ENCODE data around the gene ADGRB2.

ADGRB2 gene

DNA sequence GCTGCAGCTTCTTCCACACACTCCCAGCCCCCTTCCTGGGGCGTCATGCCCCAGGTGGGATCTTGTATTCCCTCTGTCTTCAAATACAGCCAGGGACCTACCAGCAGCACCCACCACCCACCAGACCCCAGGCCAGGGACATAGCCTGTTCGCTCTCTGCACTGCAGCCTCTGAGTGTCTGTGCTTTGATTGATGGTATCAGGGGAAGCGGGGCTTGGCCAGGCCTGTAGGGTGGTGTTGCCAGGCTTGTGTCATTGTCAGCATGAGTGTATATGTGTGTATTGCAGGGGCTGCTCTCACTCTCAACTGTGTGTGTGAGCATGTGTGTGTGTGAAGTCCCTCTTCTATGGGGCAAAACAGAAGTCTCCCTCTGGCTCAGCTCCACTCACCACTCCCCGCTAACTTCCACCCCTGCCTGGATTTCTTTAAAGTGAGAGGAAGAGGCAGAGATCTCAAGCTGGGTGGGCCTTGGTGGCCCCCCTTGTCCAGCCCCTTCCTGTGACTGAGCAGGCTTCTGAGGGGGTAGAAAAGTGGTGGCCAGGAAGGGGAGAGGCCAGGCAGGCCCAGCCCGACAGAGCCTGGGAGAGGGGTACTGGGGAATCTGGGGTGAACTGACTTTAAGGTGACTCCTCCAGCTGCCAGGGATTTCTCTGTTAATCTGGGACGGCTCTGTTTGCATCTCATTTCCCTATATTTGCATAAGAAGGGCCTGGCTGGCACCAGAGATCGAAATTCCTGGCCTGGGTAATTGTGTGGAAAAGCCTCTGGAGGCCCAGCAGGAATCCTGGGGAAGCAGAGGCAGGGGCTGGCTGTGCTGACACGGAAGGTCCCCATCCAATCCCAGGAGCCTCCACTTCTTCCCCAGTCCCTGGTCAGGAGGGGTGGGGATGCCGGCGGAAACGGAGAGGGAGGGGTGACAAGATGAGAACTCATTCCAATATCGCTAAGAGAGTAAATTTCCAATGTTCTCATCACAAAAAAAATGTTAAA is 18.6 kb upstream of the ADGRB2 start:
- DNase-seq (ENCODE audit: low read depth), result no peak

DNA sequence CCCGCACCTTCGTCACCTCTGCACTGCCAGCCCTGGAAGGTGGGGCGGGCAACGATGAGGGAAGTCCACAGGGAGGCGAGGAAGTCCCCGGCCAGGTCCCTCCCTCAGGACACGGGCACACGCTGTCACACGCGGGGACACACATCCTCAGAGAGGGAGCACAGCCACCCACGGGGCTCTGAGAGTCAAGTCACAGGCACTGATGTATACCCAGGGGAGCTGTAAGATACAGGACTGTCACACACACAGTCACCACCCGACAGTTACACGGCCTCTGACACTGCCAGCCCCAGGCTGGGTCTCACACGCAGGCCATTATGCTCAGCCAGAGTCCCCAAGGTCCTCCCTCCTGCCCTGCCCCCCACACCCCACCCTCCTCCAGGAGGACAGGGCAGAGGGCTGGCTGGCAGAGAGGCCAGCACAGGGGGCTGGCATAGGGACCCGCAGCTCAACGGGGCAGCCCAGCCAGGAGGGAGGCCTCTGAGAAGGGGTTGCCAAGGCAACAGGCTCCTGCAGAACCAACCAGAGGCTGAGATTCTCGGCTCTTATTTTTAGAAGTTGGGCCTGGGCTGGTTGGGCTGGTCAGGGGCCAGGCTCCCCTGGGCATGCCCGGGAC is 17.7 kb upstream of the ADGRB2 start:
- no peak for DNase-seq (ENCODE audit: low read depth)

DNA sequence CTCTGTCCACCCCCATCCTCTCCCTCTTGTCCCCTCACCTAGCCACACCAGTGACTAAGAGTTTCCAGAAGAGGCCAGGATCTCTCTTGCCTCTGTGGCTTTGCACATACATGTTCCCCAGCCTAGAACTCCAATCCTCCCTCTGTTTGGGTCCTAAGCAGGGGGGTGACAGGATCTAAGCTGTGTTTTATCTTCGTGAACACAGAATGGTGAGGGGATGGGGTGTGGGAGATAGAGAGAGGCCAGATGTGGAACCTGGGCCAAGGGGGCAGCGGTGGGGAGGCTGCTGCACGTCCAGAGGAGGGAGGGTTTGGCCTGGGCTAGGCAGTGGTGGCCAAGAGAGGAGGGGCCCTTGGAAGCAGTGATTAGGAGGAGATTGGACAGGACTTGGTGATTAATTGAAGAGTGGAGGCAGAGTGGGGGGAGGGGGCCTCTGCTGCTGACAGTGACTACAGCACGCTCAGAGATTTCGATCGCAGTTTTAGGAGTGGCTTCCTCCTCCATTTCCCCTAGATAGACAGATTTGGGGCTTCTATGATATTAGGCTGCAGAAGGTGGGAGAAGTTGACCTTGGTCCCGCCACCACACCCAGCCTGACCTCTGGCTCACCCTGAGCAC is 17.1 kb upstream of the ADGRB2 start:
- DNase-seq (ENCODE audit: low read depth), result no peak

GRCh38 chr1:31780632-31781031 is 16.5 kb upstream of the ADGRB2 start:
- no peak for DNase-seq (ENCODE audit: low read depth)

DNA sequence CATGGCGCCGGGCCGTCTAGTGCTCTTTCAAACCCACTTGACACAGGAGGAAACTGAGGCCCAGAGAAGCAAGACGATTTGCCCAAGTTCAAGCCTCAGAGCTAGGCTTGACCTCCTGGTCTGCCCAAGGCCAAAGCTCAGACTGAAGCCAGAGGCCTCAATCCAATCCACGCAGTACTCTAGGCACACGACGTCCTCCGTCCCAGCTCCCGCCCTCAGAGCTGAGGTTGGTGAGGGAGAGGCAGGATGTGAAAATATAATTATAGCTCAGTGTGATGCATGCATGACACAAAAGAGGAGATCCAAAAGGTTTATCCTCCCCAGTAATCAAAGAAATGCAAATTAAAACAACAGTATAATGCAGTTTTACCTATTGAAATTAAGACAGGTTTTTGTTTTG is 15.5 kb upstream of the ADGRB2 start:
- DNase-seq (ENCODE audit: low read depth), result no peak

GRCh38 chr1:31778763-31779488 is 14.8 kb upstream of the ADGRB2 start:
- no peak for DNase-seq (ENCODE audit: low read depth)

DNA sequence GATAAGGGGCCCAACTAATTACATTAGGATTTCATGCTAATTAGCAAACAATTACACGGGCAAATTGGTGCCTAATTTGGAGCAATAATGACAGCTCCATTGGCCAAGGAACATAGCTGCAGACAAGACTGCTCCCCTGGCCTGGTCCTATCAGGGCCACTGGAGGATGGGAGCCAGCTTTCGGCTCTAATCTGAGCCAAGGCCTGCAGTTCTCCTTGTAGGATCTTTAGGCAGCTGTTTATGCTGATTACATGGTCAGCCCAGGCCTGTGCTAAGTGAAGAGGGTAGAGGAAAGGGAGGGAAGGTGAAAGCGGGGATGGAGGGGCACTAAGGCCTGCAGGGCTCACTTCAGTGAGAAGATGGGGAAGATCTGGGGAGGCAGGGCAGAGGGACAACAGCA is 12.4 kb upstream of the ADGRB2 start:
- DNase-seq (ENCODE audit: low read depth), result no peak

GRCh38 chr1:31776032-31776431 is 11.9 kb upstream of the ADGRB2 start:
- no peak for DNase-seq (ENCODE audit: low read depth)

DNA sequence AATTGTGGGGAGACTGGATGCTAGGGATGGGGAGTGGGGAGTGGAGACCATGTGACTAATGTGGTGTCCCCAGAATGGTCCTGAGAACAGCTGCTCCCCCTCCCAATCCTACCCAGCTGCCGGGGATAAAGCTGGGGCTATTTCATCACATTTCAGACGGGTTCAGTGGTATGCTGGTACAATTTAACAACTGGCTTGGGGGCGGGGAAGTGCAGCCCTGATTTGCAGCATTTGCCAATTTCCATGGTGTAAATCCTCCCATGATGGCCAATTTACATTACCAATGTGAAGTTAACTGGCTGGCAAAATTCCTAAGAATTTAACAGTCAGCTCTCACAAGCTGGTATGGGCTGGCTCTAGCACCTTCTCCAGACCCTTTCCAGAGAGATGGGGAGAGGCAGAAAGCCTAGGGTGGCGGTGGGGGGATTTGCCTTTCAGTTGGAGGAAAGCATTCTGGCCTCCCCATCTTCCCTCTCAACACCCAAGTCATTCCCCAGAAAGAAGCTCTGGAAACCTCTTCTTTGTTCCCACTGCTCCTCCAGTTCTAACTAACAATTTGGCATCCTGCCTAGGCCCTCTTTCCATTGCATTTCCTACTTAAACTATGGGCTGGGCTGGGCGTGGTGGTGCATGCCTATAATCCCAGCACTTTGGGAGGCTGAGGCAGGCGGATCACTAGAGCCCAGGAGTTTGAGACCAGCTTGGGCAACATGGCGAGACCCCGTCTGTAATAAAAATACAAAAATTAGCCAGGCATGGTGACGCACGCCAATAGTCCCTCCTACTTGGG is 11.3 kb upstream of the ADGRB2 start:
- DNase-seq (ENCODE audit: low read depth), result no peak

DNA sequence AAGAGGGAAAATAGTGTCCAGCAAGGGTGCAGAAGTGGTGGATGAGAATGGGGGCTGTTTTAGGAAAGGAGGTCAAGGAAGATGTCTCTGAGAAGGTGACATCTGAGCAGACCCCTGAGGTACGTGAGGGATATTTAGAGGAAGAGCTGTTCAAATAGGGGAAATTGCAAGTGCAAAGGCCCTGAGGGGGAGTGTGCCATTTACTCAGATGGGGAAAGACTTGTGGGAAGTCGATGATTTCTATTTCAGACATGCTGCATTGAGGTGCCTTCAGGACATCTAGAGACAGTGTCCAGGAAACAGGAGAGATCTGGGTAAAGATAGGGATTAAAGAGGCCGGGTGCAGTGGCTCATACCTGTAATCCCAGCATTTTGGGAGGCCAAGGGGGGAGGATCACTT is 10.4 kb upstream of the ADGRB2 start:
- DNase-seq (ENCODE audit: low read depth), result no peak

DNA sequence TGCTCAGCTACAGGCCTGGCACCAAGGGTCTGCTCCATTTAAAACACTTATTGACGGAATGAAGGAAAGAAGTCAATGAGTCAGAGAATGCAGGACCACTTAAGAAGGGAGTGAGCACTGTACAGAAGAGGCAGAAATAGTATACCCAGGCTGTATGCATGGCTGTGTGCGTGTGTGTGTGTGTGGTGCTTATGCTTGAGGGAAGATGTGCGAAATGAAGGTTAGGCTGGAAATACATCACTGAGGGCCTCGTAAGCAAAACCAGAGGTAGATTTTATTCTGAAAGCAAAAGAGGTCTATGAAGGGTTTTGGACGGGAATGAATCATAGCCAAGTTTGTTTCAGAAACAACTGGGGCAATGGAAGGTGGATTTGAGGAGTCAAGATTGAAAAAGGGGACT is 9.7 kb upstream of the ADGRB2 start:
- DNase-seq (ENCODE audit: low read depth), result no peak

- DNase-seq (ENCODE audit: low read depth), result no peak
Observed at GRCh38 chr1:31772669-31773248, 8.6 kb upstream of the ADGRB2 start.

GRCh38 chr1:31771891-31772668 is 7.9 kb upstream of the ADGRB2 start:
- DNase-seq (ENCODE audit: low read depth), result no peak

GRCh38 chr1:31769720-31770390 is 5.7 kb upstream of the ADGRB2 start:
- no peak for DNase-seq (ENCODE audit: low read depth)

GRCh38 chr1:31768939-31769704 is 5.0 kb upstream of the ADGRB2 start:
- no peak for DNase-seq (ENCODE audit: low read depth)

- no peak for DNase-seq (ENCODE audit: low read depth)
Observed at GRCh38 chr1:31768407-31768907, 4.3 kb upstream of the ADGRB2 start.

DNA sequence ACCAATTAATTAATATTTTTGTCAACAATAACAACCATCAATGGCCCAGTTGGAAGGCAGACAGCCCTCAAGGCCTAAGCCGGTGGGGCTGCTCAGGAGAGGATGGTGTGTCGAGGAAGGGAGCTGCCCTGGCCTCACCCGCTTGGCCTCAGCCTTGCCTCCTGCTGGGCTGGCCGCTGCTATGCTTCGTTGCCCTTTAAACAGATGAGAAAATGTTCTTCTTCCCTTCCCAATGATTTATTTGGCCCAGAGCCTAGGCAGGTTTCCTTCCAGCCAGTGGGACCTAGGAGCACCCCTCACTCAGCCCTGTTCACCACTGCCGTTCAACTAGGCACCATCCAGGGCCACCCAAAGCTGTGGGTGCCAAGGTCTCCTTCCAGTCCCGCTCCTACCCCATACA is 3.1 kb upstream of the ADGRB2 start:
- no peak for DNase-seq (ENCODE audit: low read depth)

DNA sequence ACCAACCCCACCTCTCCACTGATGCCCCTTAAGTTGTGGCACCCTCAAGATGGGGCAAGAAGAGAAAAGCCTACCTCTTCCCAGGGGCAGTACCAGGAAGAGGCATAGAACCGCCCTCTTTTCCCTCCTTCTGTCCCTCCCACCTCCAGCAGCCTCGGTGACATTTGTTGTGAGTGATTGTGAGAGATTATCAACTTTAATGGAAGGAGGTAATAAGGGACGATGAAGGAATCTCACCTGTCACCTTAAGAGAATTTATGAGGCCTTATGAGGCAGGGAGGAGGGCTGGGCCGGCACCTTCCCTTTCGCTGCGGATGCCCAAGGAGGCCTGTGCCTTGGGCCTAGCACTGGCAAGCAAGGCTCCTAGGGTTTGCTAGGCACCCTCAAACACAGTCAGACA is 1.4 kb upstream of the ADGRB2 start:
- no peak for DNase-seq (ENCODE audit: low read depth)

GRCh38 chr1:31765041-31765467 is 914 bp upstream of the ADGRB2 start:
- DNase-seq (ENCODE audit: low read depth), result no peak

Measured in GM04504 (cell line).